ENCODE measurements around the gene PTPRG.

DNA sequence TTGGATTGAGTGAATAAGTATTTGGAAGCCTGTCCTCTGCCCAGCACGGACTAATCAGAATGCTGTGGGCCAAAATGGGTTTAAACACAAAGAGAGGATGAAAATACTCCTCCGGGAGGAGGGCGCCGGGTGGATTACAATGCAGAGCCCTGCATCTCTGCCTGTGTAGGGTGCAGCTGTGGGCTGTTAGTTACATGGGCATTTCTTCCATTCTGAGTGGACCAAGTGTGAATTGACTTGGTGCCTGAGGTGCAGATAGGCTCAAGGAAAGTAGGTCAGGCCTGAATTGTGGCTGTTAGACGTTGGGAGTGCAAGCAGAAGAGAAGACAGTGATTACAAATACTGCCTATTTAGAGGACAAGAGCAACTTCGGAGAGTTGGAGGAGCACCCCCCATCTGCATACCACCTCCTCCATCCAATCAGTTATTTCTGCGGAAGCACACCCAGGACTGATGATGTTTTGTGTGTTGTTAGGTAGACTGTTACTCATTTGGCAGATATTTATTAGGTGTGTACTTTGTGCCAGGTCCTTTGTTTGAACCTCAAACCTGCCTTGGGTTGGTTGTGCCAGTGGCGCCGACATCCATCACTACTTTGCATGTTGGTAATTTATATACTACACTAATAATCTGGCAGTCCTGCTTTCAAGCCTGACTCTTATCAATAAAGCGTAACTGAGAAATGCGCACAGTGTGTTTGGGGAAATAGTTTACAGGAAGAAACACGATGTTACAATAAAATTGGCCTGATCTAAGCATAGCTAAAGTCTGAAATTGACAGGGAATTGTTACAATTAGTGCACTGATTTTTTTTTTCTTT is 33.0 kb downstream of the PTPRG start:
- TF ChIP-seq, protein P1, sequence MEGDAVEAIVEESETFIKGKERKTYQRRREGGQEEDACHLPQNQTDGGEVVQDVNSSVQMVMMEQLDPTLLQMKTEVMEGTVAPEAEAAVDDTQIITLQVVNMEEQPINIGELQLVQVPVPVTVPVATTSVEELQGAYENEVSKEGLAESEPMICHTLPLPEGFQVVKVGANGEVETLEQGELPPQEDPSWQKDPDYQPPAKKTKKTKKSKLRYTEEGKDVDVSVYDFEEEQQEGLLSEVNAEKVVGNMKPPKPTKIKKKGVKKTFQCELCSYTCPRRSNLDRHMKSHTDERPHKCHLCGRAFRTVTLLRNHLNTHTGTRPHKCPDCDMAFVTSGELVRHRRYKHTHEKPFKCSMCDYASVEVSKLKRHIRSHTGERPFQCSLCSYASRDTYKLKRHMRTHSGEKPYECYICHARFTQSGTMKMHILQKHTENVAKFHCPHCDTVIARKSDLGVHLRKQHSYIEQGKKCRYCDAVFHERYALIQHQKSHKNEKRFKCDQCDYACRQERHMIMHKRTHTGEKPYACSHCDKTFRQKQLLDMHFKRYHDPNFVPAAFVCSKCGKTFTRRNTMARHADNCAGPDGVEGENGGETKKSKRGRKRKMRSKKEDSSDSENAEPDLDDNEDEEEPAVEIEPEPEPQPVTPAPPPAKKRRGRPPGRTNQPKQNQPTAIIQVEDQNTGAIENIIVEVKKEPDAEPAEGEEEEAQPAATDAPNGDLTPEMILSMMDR (IDR thresholded peaks at IDR 0.05), result no peak
- TF ChIP-seq POLR2A (IDR thresholded peaks at IDR 0.05), result no peak
